ENCODE measurements around the gene SOCS1. TPM values are rescaled to one million over a fixed set of nuclear protein-coding genes. Genes with fewer than 3 reads are reported as not detected.

The SOCS1 gene
- total and polyA plus RNA-seq, 2 of the 8 experiments (the other 6 are each of a cell fraction or from before 2014, with no cell fraction given) = 21.0 to 48.9 TPM

GRCh38 chr16:11264155-11264832 is 8.3 kb upstream of the SOCS1 start (continued):
- TF ChIP-seq CHD7 (IDR thresholded peaks at IDR 0.05; ENCODE audit: insufficient replicate concordance, low read length) (no peak), KDM1A (IDR thresholded peaks at IDR 0.05; ENCODE audit: borderline replicate concordance, low read length) (no peak), POLR2AphosphoS5 (IDR thresholded peaks at IDR 0.05; ENCODE audit: low read depth, low read length) (no peak), POLR2A (IDR thresholded peaks at IDR 0.05; ENCODE audit: control extremely low read depth in 1 of 2, low read depth in 2 of 2, low read length in 2 of 2) (no peak), RNF2 (IDR thresholded peaks at IDR 0.05; ENCODE audit: borderline replicate concordance, low read depth, low read length, missing control alignments, poor library complexity, severe bottlenecking) (no peak), CHD2 (IDR thresholded peaks at IDR 0.05; ENCODE audit: low read length) (no peak), TEAD4 (IDR thresholded peaks at IDR 0.05; ENCODE audit: low read depth, low read length) (no peak), CBX8 (IDR thresholded peaks at IDR 0.05; ENCODE audit: borderline replicate concordance, low read depth, low read length) (no peak), NRF1 (IDR thresholded peaks at IDR 0.05; ENCODE audit: low read depth, low read length) (no peak), SRF (IDR thresholded peaks at IDR 0.05; ENCODE audit: low read depth, low read length) (no peak), TAF1 (IDR thresholded peaks at IDR 0.05; ENCODE audit: low read depth, low read length) (no peak)

Data from H1 (cell line).